Mucosa of rectum (tissue), 2 donors: ENCODE data around the gene ATP5ME.
"Not testable (repeated sequence)": the region's sequence is repeated elsewhere in the genome, so short reads cannot be mapped to it uniquely, and the experiment has no call there.

Experiments
- H3K27ac ChIP-seq, 2 donors: one replicate each; pipeline ENCODE4 v1.7.0; 2013; ENCODE audit warnings: inconsistent platforms in 2 of 2, low read depth in 2 of 2, low read length in 2 of 2
- H3K27me3 ChIP-seq, 2 donors: one replicate each; pipeline ENCODE4 v1.7.0; 2013; ENCODE audit warnings: low read length in 2 of 2; ENCODE audit not compliant: control insufficient read depth in 2 of 2, insufficient read depth in 2 of 2
- H3K36me3 ChIP-seq, 2 donors: one replicate each; pipeline ENCODE4 v1.7.0; 2013; ENCODE audit warnings: low read length in 2 of 2; ENCODE audit not compliant: control insufficient read depth in 2 of 2, insufficient read depth in 2 of 2
- H3K4me1 ChIP-seq, 2 donors: one replicate each; pipeline ENCODE4 v1.7.0; 2013; ENCODE audit warnings: low read length in 2 of 2, mild to moderate bottlenecking in 1 of 2; ENCODE audit not compliant: control insufficient read depth in 2 of 2, insufficient read depth in 2 of 2
- H3K4me3 ChIP-seq, 2 donors: one replicate each; pipeline ENCODE4 v1.7.0; 2013; ENCODE audit warnings: low read length in 2 of 2
- H3K9ac ChIP-seq, 2 donors: one replicate each; pipeline ENCODE4 v1.7.0; 2013; ENCODE audit warnings: low read length in 2 of 2, low read depth in 1 of 2, mild to moderate bottlenecking in 1 of 2
- H3K9me3 ChIP-seq, 2 donors: one replicate each; pipeline ENCODE4 v1.7.0; 2013; ENCODE audit warnings: low read length in 2 of 2; ENCODE audit not compliant: control insufficient read depth in 2 of 2
- donor health status: healthy.
- donor health status: Normal muscosa, but diverticular disease.

ATP5ME gene

GRCh38 chr4:649293-649625 is 24.8 kb downstream of the ATP5ME start:
- Histone ChIP-seq H3K4me1 (no peaks in the 10 kb centered on the region), H3K36me3 (no peaks in the 10 kb centered on the region), H3K9ac (no peak overlapping the region), H3K27ac (no peak overlapping the region), H3K27me3 (peaks cover 3 to 13% of the 10 kb centered on the region in 2 donors), H3K4me3 (no peak overlapping the region), H3K9me3 (no peaks in the 10 kb centered on the region)

DNA sequence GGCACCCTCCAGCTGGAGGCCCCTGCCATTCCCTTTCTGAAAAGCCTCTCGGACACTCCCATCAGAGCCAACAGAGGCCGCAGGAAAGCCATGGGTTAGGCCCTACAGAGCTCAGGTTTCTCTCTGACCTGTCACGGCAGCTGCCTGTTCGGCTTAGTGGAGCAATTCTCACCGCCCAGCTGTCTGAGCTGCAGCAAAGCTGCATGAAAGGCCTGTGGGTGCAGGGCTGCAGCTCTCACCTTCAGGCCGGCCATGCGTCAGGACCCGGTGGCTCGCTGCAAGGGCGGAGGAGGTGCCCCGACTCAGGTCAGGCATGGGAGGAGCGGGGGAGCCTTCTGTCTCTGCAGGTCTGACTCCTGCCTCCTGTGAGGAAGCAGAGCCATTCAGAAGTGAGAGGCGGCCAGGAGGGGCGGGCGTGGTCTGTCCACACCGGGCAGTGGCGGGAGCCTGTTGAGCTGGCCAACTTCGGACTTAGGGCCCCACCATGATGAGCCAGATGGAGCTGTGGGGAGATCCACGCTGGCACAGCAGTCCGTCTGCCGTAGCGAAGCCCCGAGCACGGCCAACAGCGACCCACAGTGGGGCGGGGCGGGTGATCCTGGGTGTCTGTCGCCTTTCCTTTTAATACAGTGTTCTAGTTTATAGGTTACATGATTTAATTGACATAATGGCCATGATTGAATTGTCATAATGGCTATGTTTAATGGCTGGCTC is 25.3 kb downstream of the ATP5ME start:
- Histone ChIP-seq H3K27ac (no peak overlapping the region), H3K27me3 (peaks cover 3 to 13% of the 10 kb centered on the region in 2 donors), H3K4me1 (no peaks in the 10 kb centered on the region), H3K36me3 (no peaks in the 10 kb centered on the region), H3K4me3 (no peak overlapping the region), H3K9me3 (no peaks in the 10 kb centered on the region), H3K9ac (no peak overlapping the region)

GRCh38 chr4:647481-647880 is 26.6 kb downstream of the ATP5ME start:
- Histone ChIP-seq H3K27ac (no peak overlapping the region), H3K27me3 (peaks cover 3 to 13% of the 10 kb centered on the region in 2 donors), H3K9ac (no peak overlapping the region), H3K9me3 (no peaks in the 10 kb centered on the region), H3K36me3 (no peaks in the 10 kb centered on the region), H3K4me3 (no peak overlapping the region), H3K4me1 (no peaks in the 10 kb centered on the region)

GRCh38 chr4:646460-646859 is 27.6 kb downstream of the ATP5ME start:
- Histone ChIP-seq H3K4me1 (no peaks in the 10 kb centered on the region), H3K4me3 (no peak overlapping the region), H3K27me3 (peaks cover 3 to 10% of the 10 kb centered on the region in 2 donors), H3K27ac (no peak overlapping the region), H3K9me3 (no peaks in the 10 kb centered on the region), H3K9ac (no peak overlapping the region), H3K36me3 (no peaks in the 10 kb centered on the region)

- H3K27ac ChIP-seq, H3K4me1 ChIP-seq, H3K27me3 ChIP-seq, H3K36me3 ChIP-seq, H3K9me3 ChIP-seq, H3K9ac ChIP-seq, H3K4me3 ChIP-seq: not testable (repeated sequence)
Observed at GRCh38 chr4:642366-642765, 31.7 kb downstream of the ATP5ME start.

- H3K36me3 ChIP-seq = no peaks in the 10 kb centered on the region
- no peaks in the 10 kb centered on the region for H3K9me3 ChIP-seq
- H3K4me3 ChIP-seq = no peak overlapping the region
- H3K27me3 ChIP-seq = no peaks in the 10 kb centered on the region
- no peaks in the 10 kb centered on the region for H3K4me1 ChIP-seq
- H3K27ac ChIP-seq = no peak overlapping the region
- H3K9ac ChIP-seq = no peak overlapping the region
Observed at GRCh38 chr4:637536-638280, 36.4 kb downstream of the ATP5ME start.

DNA sequence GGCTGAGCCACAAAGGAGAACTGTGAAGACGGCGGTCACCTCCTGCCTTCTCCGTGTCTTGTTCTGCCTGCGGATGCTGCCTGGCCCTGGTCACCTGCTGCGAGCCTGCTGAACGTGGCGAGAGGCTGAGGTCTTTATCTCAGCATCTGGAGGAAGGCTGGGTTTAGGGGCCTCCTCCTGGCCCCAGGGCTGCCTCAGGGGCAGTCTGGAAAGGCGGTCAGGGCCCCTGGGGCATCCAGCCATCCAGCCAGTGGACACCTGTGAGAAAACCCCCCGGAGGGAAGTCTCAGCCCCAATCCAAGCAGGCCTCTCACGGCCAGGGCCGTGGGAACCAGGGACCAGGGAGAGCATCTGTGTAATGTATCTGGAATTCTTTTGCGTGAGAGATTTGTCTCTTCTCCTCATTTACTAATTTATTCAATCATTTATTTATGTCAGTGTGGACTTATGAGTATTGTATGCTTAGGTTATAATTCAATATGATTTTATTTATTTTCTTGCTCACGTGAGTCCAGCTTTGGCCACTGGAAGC is 37.4 kb downstream of the ATP5ME start:
- Histone ChIP-seq H3K27me3 (no peaks in the 10 kb centered on the region), H3K27ac (no peak overlapping the region), H3K4me1 (no peaks in the 10 kb centered on the region), H3K36me3 (no peaks in the 10 kb centered on the region), H3K4me3 (no peak overlapping the region), H3K9ac (no peak overlapping the region), H3K9me3 (no peaks in the 10 kb centered on the region)

DNA sequence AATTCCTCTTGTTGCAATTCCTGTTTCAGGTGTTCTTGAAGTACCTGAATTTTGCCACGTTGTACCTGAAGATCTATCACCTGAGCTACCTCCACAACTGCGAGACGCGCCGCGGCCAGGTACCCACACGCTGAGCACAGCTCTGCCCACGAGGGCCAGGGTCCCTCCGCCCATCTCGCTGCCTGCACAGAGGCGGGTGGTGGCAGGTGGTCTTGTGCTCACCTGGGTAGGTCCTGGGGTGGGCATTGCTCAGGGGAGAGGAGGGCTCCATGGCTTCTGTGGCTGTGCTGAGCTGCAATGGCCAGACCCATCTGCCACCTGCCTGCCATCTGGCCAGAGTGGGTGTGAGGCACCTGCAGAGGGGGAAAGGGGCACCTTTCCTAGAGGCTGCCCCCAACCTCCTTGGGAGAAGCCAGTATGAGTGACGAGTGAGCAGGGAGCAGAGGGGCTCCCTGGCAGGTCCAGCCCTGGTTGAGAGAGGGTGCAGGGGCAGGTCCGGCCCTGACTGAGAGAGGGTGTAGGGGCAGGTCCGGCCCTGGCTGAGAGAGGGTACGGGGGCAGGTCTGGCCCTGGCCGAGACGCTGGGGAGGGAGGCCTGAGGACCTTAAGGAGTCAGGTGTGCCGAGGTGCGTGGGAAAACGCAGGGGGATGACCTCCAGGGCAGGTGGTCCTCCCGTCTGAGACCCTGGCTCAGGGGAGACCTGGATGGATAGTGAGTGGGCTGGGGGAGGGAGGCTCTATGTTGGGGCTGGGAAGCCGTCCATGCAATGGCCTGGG is 38.0 kb downstream of the ATP5ME start:
- Histone ChIP-seq H3K36me3 (no peaks in the 10 kb centered on the region), H3K9me3 (no peaks in the 10 kb centered on the region), H3K4me3 (no peak overlapping the region), H3K27me3 (no peaks in the 10 kb centered on the region), H3K4me1 (no peaks in the 10 kb centered on the region), H3K9ac (no peak overlapping the region), H3K27ac (no peak overlapping the region)

- not testable (repeated sequence) for H3K27ac ChIP-seq, H3K4me1 ChIP-seq, H3K27me3 ChIP-seq
Observed at GRCh38 chr4:635066-635835, 38.8 kb downstream of the ATP5ME start.

More at GRCh38 chr4:635066-635835, 38.8 kb downstream of the ATP5ME start:
- not testable (repeated sequence) for H3K9ac ChIP-seq, H3K4me3 ChIP-seq, H3K9me3 ChIP-seq, H3K36me3 ChIP-seq
